Measurements from ENCODE around the gene AKTIP. TPM values are rescaled to one million over a fixed set of nuclear protein-coding genes. Genes with fewer than 3 reads are reported as not detected.
A peak's percentile ranks its signal among the peaks of the same experiment; 100 is the strongest.

The AKTIP gene
- polyA plus RNA-seq, 4 donors: 15.8 to 29.5 (median 22.2) TPM

GRCh38 chr16:53456625-53457024 lies 46.4 kb downstream of the AKTIP start:
- no peaks in the 10 kb centered on the region for H3K9me3 ChIP-seq (ENCODE audit: control insufficient read depth in 2 of 2, insufficient read depth in 1 of 2, low read depth in 1 of 2, low read length in 1 of 2)
- FAIRE-seq (no peak), DNase-seq (peak in 1 of 2 donors; percentile 62)
- H3K4me3 ChIP-seq (ENCODE audit: low read depth in 1 of 3, low read length in 3 of 3): no peak overlapping the region
- no peaks in the 10 kb centered on the region for H3K4me1 ChIP-seq (ENCODE audit: control insufficient read depth in 3 of 3, insufficient read depth in 2 of 3, low read depth in 1 of 3, low read length in 2 of 3)
- peaks cover 9 to 27% (median 10%) of the 10 kb centered on the region in 3 donors for H3K36me3 ChIP-seq (ENCODE audit: control insufficient read depth in 3 of 3, insufficient read depth in 2 of 3, low read depth in 1 of 3, low read length in 3 of 3)
- 80 to 86% (median 85%) methylated on average over 2 of the region's 2 CpGs for WGBS, 3 donors
- H3K27ac ChIP-seq (ENCODE audit: low read depth in 1 of 3, low read length in 2 of 3): no peak overlapping the region
- no peaks in the 10 kb centered on the region for H3K27me3 ChIP-seq (ENCODE audit: control insufficient read depth in 3 of 3, insufficient read depth in 3 of 3, low read length in 3 of 3)

GRCh38 chr16:53453928-53454327 lies 49.1 kb downstream of the AKTIP start:
- H3K4me1 ChIP-seq (ENCODE audit: control insufficient read depth in 3 of 3, insufficient read depth in 2 of 3, low read depth in 1 of 3, low read length in 2 of 3): no peaks in the 10 kb centered on the region
- no peak overlapping the region for H3K27ac ChIP-seq (ENCODE audit: low read depth in 1 of 3, low read length in 2 of 3)
- H3K36me3 ChIP-seq (ENCODE audit: control insufficient read depth in 3 of 3, insufficient read depth in 2 of 3, low read depth in 1 of 3, low read length in 3 of 3): peaks cover 4 to 24% (median 7%) of the 10 kb centered on the region in 3 donors
- no peak for FAIRE-seq
- no peak overlapping the region for H3K4me3 ChIP-seq (ENCODE audit: low read depth in 1 of 3, low read length in 3 of 3)
- H3K27me3 ChIP-seq (ENCODE audit: control insufficient read depth in 3 of 3, insufficient read depth in 3 of 3, low read length in 3 of 3): no peaks in the 10 kb centered on the region
- DNase-seq: no peak
- no peaks in the 10 kb centered on the region for H3K9me3 ChIP-seq (ENCODE audit: control insufficient read depth in 2 of 2, insufficient read depth in 1 of 2, low read depth in 1 of 2, low read length in 1 of 2)
- WGBS, 3 donors: 91 to 94% (median 93%) methylated on average over 5 of the region's 5 CpGs

- H3K27me3 ChIP-seq (ENCODE audit: control insufficient read depth in 3 of 3, insufficient read depth in 3 of 3, low read length in 3 of 3): no peaks in the 10 kb centered on the region
- H3K9me3 ChIP-seq (ENCODE audit: control insufficient read depth in 2 of 2, insufficient read depth in 1 of 2, low read depth in 1 of 2, low read length in 1 of 2): no peaks in the 10 kb centered on the region
- H3K4me1 ChIP-seq (ENCODE audit: control insufficient read depth in 3 of 3, insufficient read depth in 2 of 3, low read depth in 1 of 3, low read length in 2 of 3): no peaks in the 10 kb centered on the region
- 81 to 90% (median 87%) methylated on average over 4 of the region's 4 CpGs for WGBS, 3 donors
- FAIRE-seq (no peak), DNase-seq (no peak)
- no peak overlapping the region for H3K27ac ChIP-seq (ENCODE audit: low read depth in 1 of 3, low read length in 2 of 3)
- H3K4me3 ChIP-seq (ENCODE audit: low read depth in 1 of 3, low read length in 3 of 3): no peak overlapping the region
- peaks cover 2 to 22% (median 8%) of the 10 kb centered on the region in 3 donors for H3K36me3 ChIP-seq (ENCODE audit: control insufficient read depth in 3 of 3, insufficient read depth in 2 of 3, low read depth in 1 of 3, low read length in 3 of 3)
Observed at GRCh38 chr16:53449816-53450517, 53.0 kb downstream of the AKTIP start.

GRCh38 chr16:53446090-53446489 lies 56.9 kb downstream of the AKTIP start:
- Histone ChIP-seq H3K27me3 (ENCODE audit: control insufficient read depth in 3 of 3, insufficient read depth in 3 of 3, low read length in 3 of 3) (no peaks in the 10 kb centered on the region), H3K36me3 (ENCODE audit: control insufficient read depth in 3 of 3, insufficient read depth in 2 of 3, low read depth in 1 of 3, low read length in 3 of 3) (peaks cover 0 to 25% (median 8%) of the 10 kb centered on the region in 3 donors), H3K9me3 (ENCODE audit: control insufficient read depth in 2 of 2, insufficient read depth in 1 of 2, low read depth in 1 of 2, low read length in 1 of 2) (no peaks in the 10 kb centered on the region), H3K4me1 (ENCODE audit: control insufficient read depth in 3 of 3, insufficient read depth in 2 of 3, low read depth in 1 of 3, low read length in 2 of 3) (no peaks in the 10 kb centered on the region), H3K4me3 (ENCODE audit: low read depth in 1 of 3, low read length in 3 of 3) (no peak overlapping the region), H3K27ac (ENCODE audit: low read depth in 1 of 3, low read length in 2 of 3) (no peak overlapping the region)
- FAIRE-seq (no peak), DNase-seq (no peak)
- 63 to 78% (median 69%) methylated on average over 3 of the region's 3 CpGs for WGBS, 3 donors

- peak in 1 of 2 donors; percentile 27 for DNase-seq
- no peak overlapping the region for H3K4me3 ChIP-seq (ENCODE audit: low read depth in 1 of 3, low read length in 3 of 3)
- H3K4me1 ChIP-seq (ENCODE audit: control insufficient read depth in 3 of 3, insufficient read depth in 2 of 3, low read depth in 1 of 3, low read length in 2 of 3): no peaks in the 10 kb centered on the region
- no peak for FAIRE-seq
- peak overlapping the region in 1 of 3 donors; percentile 4 for H3K27ac ChIP-seq (ENCODE audit: low read depth in 1 of 3, low read length in 2 of 3)
- H3K27me3 ChIP-seq (ENCODE audit: control insufficient read depth in 3 of 3, insufficient read depth in 3 of 3, low read length in 3 of 3): no peaks in the 10 kb centered on the region
- 91 to 93% (median 93%) methylated on average over 5 of the region's 5 CpGs for WGBS, 3 donors
- peaks cover 0 to 28% (median 8%) of the 10 kb centered on the region in 3 donors for H3K36me3 ChIP-seq (ENCODE audit: control insufficient read depth in 3 of 3, insufficient read depth in 2 of 3, low read depth in 1 of 3, low read length in 3 of 3)
- no peaks in the 10 kb centered on the region for H3K9me3 ChIP-seq (ENCODE audit: control insufficient read depth in 2 of 2, insufficient read depth in 1 of 2, low read depth in 1 of 2, low read length in 1 of 2)
Observed at GRCh38 chr16:53445534-53445933, 57.5 kb downstream of the AKTIP start.

Other genes starting within 250 kb of the AKTIP start
- gene RBL2, start 68.7 kb downstream of the AKTIP start, polyA plus RNA-seq: 10 to 100 TPM; 20.5 to 66.1 (median 28.5) TPM
- 1 to 10 TPM in 2 of 4 donors, under 1 TPM in 2; under 0.01 to 4.5 (median 1.0) TPM for gene RPGRIP1L, start 200.7 kb upstream of the AKTIP start, polyA plus RNA-seq
- 10 to 100 TPM in 2 of 4 donors, 1 to 10 TPM in 2; 5.4 to 36.8 (median 12.2) TPM for gene FTO, start 200.9 kb upstream of the AKTIP start, polyA plus RNA-seq

Measured in small intestine (tissue), 7 donors.